Neural cell (in vitro differentiated cells): ENCODE data around the gene TMEM131. TPM values are rescaled to one million over a fixed set of nuclear protein-coding genes. Genes with fewer than 3 reads are reported as not detected.

ENCODE experiments used
- H2AFZ ChIP-seq: fragments of 200-600, 300-800 bp; sonication (generic), shearing (Covaris generic); 2 replicates; pipeline ENCODE4 v1.6.0; 2014; ENCODE audit warnings: low read depth, mild to moderate bottlenecking, antibody characterized with exemption, low read length, moderate library complexity
- H3F3A ChIP-seq: fragments of 200-600 bp; shearing (Covaris generic); 2 replicates; pipeline ENCODE4 v1.6.1; 2016; ENCODE audit warnings: mild to moderate bottlenecking, moderate library complexity, mixed read lengths, antibody characterized with exemption, low read length; ENCODE audit not compliant: insufficient read depth, poor library complexity, severe bottlenecking
- H3K27ac ChIP-seq: fragments of 200-600, 300-800 bp; sonication (generic), shearing (Covaris generic); 2 replicates; pipeline ENCODE4 v1.5.1; 2014; ENCODE audit warnings: mild to moderate bottlenecking, low read length, moderate library complexity
- H3K27me3 ChIP-seq: fragments of 300-800, 200-600 bp; sonication (generic), shearing (Covaris generic); 2 replicates; pipeline ENCODE4 v1.6.0; 2014; ENCODE audit warnings: mild to moderate bottlenecking, low read depth, low read length, moderate library complexity; ENCODE audit not compliant: insufficient read depth
- H3K36me3 ChIP-seq: fragments of 300-800, 200-600 bp; sonication (generic), shearing (Covaris generic); 2 replicates; pipeline ENCODE4 v1.5.1; 2014; ENCODE audit warnings: mild to moderate bottlenecking, antibody characterized with exemption, low read length, moderate library complexity; ENCODE audit not compliant: insufficient read depth
- H3K4me2 ChIP-seq: fragments of 300-800, 200-600 bp; sonication (generic), shearing (Covaris generic); 2 replicates; pipeline ENCODE4 v1.6.0; 2014; ENCODE audit warnings: mild to moderate bottlenecking, low read length
- H3K4me3 ChIP-seq: fragments of 300-800, 200-600 bp; sonication (generic), shearing (Covaris generic); 2 replicates; pipeline ENCODE4 v1.5.1; 2014; ENCODE audit warnings: mild to moderate bottlenecking, low read length, moderate library complexity
- H3K79me2 ChIP-seq: fragments of 200-600 bp; shearing (Covaris generic); replicated peaks from 2 replicates; pipeline ENCODE4 v1.6.0; 2014; ENCODE audit warnings: mild to moderate bottlenecking, low read length, moderate library complexity; ENCODE audit not compliant: insufficient read depth
- H3K9ac ChIP-seq: fragments of 300-800, 200-600 bp; sonication (generic), shearing (Covaris generic); 2 replicates; pipeline ENCODE4 v1.6.1; 2016; ENCODE audit warnings: mild to moderate bottlenecking, low read length, mixed read lengths
- H3K9me2 ChIP-seq: fragments of 200-600 bp; shearing (Covaris generic); 2 replicates; pipeline ENCODE4 v1.6.1; 2016; ENCODE audit warnings: mild to moderate bottlenecking, low read length, mixed read lengths; ENCODE audit not compliant: insufficient read depth
- H3K9me3 ChIP-seq: fragments of 200-600, 300-800 bp; sonication (generic), shearing (Covaris generic); 2 replicates; pipeline ENCODE4 v1.6.1; 2016; ENCODE audit warnings: mild to moderate bottlenecking, mixed run types, low read length, moderate library complexity, mixed read lengths
- H4K20me1 ChIP-seq: fragments of 200-600 bp; shearing (Covaris generic); 2 replicates; pipeline ENCODE4 v1.6.1; 2016; ENCODE audit warnings: mild to moderate bottlenecking, mixed run types; ENCODE audit not compliant: insufficient read depth
- CTCF ChIP-seq: fragments of 450-650 bp; IDR thresholded peaks from 2 replicates; pipeline ENCODE4 v1.5.1; 2014; ENCODE audit warnings: antibody characterized with exemption, mild to moderate bottlenecking, moderate library complexity; ENCODE audit not compliant: poor library complexity, severe bottlenecking
- EP300 ChIP-seq: fragments of 450-650 bp; conservative IDR thresholded peaks from 2 replicates; pipeline ENCODE4 v1.6.1; 2014; ENCODE audit warnings: antibody characterized with exemption, mild to moderate bottlenecking, moderate library complexity; ENCODE audit not compliant: poor library complexity, severe bottlenecking
- EZH2 ChIP-seq: fragments of 200-600, 300-800 bp; shearing (Covaris generic), sonication (generic); IDR thresholded peaks from 2 replicates; pipeline ENCODE4 v1.6.1; 2014; ENCODE audit warnings: antibody characterized with exemption, low read length, borderline replicate concordance, mild to moderate bottlenecking; ENCODE audit not compliant: insufficient read depth, poor library complexity, severe bottlenecking
- MXI1 ChIP-seq: fragments of 450-650 bp; conservative IDR thresholded peaks from 2 replicates; pipeline ENCODE4 v1.6.1; 2014; ENCODE audit warnings: antibody characterized with exemption, mild to moderate bottlenecking; ENCODE audit not compliant: poor library complexity, severe bottlenecking
- POLR2AphosphoS5 ChIP-seq: IDR thresholded peaks from 2 replicates; pipeline ENCODE4 v1.6.1; 2012
- RAD21 ChIP-seq: fragments of 450-650 bp; conservative IDR thresholded peaks from 2 replicates; pipeline ENCODE4 v1.6.1; 2014; ENCODE audit warnings: antibody characterized with exemption, mild to moderate bottlenecking, moderate library complexity
- SMC3 ChIP-seq: fragments of 450-650 bp; conservative IDR thresholded peaks from 2 replicates; pipeline ENCODE4 v1.6.1; 2014; ENCODE audit warnings: antibody characterized with exemption, mild to moderate bottlenecking, moderate library complexity; ENCODE audit not compliant: poor library complexity
- TAF1 ChIP-seq: IDR thresholded peaks from 2 replicates; pipeline ENCODE4 v1.6.1; 2012; ENCODE audit warnings: low read depth
- polyA plus RNA-seq: library from polyadenylated mRNA; depleted of rRNA; stranded (reverse); fragments of >200 nt; gene quantifications from 2 replicates; pipeline ENCODE4 v1.2.3, GENCODE V29; 2014
- TF ChIP-seq, protein P1 (sequence below): IDR thresholded peaks from 2 replicates; pipeline ENCODE4 v1.6.1; 2012; ENCODE audit warnings: borderline replicate concordance

TMEM131 gene
- polyA plus RNA-seq, 1 donor from 2014 or later, result 9.6 TPM

DNA sequence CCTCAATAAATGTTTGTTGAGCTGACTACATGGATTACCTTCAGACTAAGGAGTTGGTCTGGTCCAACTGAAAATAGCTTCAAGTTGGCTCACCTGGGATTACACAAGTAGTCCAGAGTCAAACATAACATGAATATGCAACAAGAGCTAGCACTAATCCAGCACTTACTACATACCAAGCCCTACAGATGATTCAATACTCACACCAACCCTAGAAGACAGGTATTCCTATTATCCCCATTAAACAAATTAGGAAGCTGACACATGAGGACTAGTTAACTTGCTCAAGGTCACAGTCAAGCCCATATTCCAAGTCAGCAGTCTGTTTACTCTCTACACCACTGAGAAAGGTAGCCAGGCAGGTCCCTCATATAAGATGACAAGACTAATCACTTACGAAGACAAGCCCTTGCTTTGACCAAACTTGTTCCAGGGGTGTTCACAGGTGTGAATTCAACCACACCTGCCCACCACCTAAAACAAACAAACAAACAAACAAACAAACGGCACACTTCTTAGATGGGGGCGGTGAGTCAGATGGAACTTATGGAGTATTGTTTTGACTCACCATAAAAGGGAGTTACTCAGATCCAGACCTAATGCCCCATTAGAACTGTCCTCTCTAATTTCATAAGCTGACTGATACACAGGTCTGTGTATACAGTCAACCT, 29.1 kb downstream of the TMEM131 start:
- no peak overlapping the region for H3K4me2 ChIP-seq
- H3K9me3 ChIP-seq, result no peaks in the 10 kb centered on the region
- H3K27me3 ChIP-seq, result no peaks in the 10 kb centered on the region
- no peaks in the 10 kb centered on the region for H3K36me3 ChIP-seq
- no peak overlapping the region for H3K9ac ChIP-seq
- H3K4me3 ChIP-seq, result no peak overlapping the region
- H3K9me2 ChIP-seq, result no peaks in the 10 kb centered on the region
- peaks cover 75% of the 10 kb centered on the region for H3K79me2 ChIP-seq
- H2AFZ ChIP-seq, result no peak overlapping the region
- H3K27ac ChIP-seq, result no peak overlapping the region
- H3F3A ChIP-seq, result no peaks in the 10 kb centered on the region
- TF ChIP-seq RAD21 (no peak), EZH2 (no peak), TAF1 (no peak), EP300 (no peak), MXI1 (no peak), SMC3 (no peak), CTCF (no peak), POLR2AphosphoS5 (no peak)
- TF ChIP-seq, protein P1, sequence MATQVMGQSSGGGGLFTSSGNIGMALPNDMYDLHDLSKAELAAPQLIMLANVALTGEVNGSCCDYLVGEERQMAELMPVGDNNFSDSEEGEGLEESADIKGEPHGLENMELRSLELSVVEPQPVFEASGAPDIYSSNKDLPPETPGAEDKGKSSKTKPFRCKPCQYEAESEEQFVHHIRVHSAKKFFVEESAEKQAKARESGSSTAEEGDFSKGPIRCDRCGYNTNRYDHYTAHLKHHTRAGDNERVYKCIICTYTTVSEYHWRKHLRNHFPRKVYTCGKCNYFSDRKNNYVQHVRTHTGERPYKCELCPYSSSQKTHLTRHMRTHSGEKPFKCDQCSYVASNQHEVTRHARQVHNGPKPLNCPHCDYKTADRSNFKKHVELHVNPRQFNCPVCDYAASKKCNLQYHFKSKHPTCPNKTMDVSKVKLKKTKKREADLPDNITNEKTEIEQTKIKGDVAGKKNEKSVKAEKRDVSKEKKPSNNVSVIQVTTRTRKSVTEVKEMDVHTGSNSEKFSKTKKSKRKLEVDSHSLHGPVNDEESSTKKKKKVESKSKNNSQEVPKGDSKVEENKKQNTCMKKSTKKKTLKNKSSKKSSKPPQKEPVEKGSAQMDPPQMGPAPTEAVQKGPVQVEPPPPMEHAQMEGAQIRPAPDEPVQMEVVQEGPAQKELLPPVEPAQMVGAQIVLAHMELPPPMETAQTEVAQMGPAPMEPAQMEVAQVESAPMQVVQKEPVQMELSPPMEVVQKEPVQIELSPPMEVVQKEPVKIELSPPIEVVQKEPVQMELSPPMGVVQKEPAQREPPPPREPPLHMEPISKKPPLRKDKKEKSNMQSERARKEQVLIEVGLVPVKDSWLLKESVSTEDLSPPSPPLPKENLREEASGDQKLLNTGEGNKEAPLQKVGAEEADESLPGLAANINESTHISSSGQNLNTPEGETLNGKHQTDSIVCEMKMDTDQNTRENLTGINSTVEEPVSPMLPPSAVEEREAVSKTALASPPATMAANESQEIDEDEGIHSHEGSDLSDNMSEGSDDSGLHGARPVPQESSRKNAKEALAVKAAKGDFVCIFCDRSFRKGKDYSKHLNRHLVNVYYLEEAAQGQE, result no peak
- H4K20me1 ChIP-seq, result no peaks in the 10 kb centered on the region

GRCh38 chr2:97965116-97965515, 30.6 kb downstream of the TMEM131 start:
- Histone ChIP-seq H3K9me2 (no peaks in the 10 kb centered on the region), H4K20me1 (no peaks in the 10 kb centered on the region), H3K9ac (no peak overlapping the region), H3K27ac (no peak overlapping the region), H3K9me3 (no peaks in the 10 kb centered on the region), H3K79me2 (peaks cover 73% of the 10 kb centered on the region), H3K27me3 (no peaks in the 10 kb centered on the region), H3K36me3 (no peaks in the 10 kb centered on the region), H2AFZ (no peak overlapping the region), H3K4me2 (no peak overlapping the region), H3K4me3 (no peak overlapping the region), H3F3A (no peaks in the 10 kb centered on the region)
- no peak for TF ChIP-seq CTCF
- no peak for TF ChIP-seq EZH2
- TF ChIP-seq EP300, result no peak
- no peak for TF ChIP-seq RAD21
- TF ChIP-seq MXI1, result no peak
- TF ChIP-seq POLR2AphosphoS5, result no peak
- no peak for TF ChIP-seq SMC3
